GM18519 (cell line): ENCODE data around the gene BCL6B.

Source experiments
- ATAC-seq: cut with Tn5 transposase; IDR thresholded peaks from one replicate; pipeline ENCODE4 v1.9.1; 2021; ENCODE audit warnings: mild to moderate bottlenecking, moderate library complexity; ENCODE audit not compliant: unreplicated experiment, low FRiP score

BCL6B gene

GRCh38 chr17:7005716-7006115, 17.1 kb upstream of the BCL6B start:
- no peak for ATAC-seq

DNA sequence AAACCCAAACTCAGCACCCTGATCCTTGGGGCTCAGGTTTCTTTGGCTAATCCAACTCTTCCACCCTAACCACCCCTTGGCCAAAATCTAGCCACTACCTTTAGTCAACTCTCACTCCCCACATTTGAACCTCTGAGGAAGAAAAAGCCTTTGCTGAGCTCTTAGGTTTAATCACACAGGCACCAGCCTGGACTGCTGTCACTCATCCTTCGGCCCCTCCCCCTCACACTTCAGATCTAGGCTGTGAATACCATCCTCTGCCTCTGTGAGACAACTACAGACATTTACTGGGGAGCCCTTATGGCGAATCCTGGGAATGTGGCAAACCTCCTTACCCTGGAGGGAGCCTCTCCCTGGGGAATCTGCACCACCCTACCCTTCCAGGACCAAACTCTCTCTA, 15.7 kb upstream of the BCL6B start:
- no peak for ATAC-seq

DNA sequence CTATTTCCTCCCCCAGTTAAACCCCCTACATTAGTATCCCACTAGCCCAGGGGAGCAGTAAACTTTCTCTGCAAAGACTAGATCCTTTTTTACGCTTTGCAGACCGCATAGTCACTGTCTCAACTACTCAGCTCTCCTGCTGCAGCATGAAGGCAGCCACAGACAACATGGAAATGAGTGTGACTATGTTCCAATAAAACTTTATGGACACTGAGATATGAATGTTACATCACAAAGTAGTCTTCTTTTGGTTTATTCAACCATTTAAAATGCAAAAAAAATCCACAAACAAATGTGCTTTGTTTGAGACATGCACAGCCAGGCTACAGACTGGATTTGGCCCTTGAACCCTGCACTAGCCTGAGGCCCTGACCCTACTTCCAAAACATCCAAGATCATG, 12.3 kb upstream of the BCL6B start:
- ATAC-seq = no peak

- no peak for ATAC-seq
Measured at GRCh38 chr17:7011415-7011814, 11.4 kb upstream of the BCL6B start.

- ATAC-seq = no peak
Measured at GRCh38 chr17:7011942-7012254, 11.0 kb upstream of the BCL6B start.

DNA sequence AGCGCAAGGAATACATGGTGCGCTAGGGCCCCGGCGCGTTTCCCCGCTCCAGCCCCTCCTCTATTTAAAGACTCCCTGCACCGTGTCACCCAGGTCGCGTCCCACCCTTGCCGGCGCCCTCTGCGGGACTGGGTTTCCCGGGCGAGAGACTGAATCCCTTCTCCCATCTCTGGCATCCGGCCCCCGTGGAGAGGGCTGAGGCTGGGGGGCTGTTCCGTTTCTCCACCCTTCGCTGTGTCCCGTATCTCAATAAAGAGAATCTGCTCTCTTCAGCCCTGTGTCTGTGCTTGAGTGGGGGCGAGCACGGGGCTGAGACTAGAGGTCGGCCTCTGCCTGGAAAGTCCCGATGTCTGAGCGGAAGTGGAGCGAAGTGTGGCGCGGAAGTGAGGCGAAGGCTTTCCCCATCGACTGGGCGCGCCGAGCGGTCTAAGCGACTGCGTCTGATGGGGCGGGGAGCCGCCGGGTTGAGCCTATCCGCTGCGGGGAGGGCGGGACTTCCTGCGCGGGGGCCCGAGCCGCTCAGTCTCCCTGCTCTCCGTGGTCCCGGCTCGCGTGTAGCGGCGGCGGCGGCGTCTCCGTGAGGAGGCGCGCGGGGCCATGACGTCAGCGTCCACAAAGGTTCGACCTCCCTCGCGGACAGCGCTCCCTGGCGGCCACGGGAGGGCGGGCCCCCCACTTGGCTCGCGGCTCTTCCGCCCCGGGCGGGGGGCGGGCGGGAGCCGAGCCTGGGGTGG, 8.4 kb upstream of the BCL6B start:
- ATAC-seq = peak; percentile 66

DNA sequence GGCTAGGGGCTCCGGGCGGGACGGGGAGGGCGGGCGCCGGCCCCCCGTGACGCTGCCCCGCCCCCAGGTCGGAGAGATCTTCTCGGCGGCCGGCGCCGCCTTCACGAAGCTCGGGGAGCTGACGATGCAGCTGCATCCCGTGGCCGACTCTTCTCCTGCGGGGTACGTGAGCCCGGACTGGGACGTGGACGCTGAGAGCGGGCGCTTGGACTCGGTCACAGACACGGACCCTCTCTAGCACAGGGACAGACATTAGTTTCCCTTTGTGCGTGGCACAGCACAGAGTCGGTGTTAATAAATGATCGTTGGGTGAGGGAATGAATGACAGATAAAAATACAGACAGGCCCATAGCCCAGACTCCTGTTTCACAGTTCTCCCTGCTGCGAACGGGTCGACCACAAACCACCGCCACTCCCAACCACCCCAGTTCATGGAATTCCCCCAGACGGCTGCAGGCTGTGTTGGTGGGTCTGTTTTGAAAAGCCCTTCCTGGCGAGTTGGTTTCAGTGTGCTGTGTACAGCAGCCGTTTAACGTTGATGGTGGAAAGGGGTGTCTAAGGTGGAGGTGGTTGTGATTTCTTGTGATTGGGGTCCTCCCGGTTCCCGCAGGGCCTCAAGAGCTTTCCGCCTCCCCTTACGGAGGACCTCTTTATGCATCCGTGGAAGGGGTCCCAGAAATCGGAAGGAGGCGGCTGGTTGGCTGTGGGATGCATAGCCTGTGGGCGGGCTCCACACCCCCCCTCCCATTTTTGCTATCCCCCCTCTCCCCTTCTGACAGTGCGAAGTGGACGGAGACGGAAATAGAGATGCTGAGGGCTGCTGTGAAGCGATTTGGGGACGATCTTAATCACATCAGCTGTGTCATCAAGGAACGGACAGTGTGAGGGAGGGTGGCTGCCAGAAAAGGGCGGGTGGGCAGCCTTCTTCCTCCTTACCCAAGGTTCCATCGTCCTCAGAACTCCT, 7.6 kb upstream of the BCL6B start:
- ATAC-seq = peak; percentile 7

- no peak for ATAC-seq
Measured at GRCh38 chr17:7016418-7016817, 6.4 kb upstream of the BCL6B start.

DNA sequence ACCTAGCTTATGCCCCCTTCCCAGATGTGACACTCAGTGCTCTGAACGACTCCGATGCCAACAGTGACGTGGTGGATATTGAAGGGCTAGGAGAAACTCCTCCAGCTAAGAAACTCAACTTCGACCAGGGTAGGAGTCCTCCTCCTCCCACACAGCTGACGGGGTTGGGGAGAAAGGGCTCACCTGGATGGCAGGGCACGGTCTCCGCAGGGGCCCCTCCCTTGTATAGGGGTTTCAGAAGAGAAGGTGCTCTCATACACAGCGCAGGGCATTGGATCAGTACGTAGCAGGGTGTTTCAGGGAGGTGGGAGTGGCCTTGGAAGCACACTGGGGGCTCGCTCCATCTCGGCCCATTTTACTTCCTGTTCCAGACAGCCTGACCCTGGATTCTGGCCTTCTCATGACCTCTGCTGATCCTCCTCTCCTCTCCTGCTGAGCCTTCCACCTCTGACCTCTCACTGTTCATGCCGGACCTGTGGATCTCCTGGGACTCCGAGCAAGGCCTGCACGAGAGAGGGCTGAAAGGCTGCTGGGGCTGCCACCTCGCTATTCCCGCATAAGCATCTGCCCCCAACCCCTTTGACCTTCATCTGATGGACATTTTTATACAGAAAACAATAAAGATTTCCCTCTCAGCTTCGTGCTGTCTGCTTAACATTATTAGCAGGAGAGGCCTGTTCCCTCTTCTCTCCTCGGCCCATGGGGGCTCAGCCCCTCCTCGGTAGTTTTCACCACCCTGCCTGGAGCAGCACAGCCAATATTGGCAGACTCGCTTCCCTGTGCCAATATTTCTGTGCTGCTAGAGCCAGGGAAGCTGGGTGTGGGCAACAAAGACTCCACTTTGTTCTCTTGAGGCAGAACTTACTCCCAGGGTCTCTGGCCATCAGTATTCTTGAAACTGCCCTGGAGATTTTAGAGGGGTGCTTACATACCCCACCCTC, 5.7 kb upstream of the BCL6B start:
- ATAC-seq = no peak

DNA sequence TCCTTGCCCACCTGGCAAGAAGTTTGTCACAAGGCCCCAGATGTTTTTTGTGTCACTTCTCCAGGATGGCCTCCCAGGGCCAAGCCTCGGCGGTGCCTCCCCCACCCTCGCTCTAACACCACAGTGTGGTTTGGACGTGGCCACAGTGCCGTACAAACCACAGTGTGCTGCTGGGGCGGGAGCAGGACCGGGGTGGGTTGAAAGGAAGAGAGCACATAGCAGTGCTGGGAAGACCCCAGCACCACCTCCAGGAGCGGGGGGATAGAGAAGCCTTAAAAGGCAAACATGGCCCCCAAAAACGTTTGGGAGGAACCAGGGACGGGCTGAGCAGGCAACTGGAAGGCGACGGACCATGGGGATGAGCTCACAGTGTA, 5.0 kb upstream of the BCL6B start:
- ATAC-seq = no peak

DNA sequence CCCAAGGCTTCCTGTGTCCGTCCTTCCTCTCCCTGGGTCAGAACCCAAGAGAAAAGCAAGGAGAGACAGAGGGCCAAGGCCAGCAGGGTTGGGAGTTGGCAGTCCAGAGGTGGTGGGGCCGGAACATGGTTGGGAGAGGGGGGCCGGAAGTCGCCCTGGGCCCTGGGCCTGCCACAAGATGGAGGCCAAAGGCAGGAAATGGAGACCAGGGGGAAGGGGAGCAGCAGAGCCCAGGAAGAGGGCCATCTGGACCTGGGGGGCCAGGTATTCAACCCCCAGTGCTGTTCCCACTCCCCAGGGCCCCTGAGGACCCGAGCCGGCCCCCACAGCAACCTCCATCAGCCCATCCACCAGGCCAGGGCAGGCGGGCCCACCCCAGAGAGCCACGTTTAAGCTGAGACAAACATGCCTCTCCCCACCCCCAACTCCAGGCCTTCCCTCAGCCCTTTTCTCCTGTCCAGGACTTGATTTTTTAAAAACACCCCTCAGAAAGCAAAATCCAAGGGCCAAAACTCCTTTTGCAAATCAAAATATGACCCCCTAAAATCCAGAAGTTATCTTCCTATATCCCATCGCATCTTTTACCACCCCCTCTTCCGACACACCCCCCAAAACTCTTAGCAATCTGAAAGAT, 4.4 kb upstream of the BCL6B start:
- no peak for ATAC-seq

DNA sequence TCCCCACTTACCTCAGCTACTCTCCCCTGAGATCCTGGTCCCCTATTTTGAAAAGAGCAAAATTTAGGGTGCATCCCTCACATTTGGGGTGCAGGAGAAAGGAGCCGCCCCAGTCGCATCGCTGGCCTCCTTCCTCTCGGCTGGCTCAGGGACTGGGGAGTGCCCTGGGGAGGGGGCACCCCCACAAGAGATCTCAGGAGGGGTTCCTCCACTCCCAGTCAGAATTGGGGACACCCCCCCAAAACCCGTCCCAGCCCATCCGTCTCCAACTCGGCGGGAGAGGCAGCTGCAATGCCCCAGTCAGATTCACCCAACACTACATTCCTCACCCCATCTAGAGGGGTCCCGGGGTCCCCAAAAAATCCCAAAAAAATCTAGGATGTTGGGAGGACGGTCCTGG, 3.5 kb upstream of the BCL6B start:
- no peak for ATAC-seq

DNA sequence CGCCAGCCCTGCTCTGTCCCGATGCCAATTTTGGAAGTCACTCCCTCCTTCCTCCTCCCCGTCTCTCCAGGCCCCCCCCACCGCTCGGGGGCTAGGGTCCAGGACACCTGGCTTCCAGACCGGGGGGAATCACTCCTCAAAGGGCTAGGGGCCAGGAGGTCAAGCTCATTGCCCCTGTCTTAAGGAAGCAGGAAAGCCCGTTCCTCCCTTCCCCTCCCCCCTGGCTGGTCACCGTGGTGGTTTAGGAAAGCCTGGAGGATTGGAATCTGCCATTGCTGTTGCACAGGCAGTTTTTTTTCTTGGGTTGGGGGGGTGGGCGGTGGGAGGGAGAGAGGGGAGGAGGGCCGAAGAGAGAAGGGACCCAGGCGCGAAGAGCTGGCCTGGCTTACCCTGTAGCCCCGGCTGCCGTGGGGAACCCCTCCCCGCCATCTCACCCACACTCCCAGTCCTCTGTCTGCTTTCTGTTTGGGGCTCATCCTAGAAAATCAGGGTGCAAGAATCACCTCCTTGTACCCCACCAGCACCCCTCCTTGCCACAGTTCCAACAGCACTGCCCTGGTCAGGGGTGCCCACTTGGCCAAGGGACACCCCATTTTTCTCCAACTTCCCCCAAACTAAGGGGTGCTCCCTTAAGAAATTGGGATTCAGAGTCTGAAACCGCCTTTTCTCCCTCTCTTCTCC, 2.9 kb upstream of the BCL6B start:
- no peak for ATAC-seq

- no peak for ATAC-seq
Measured at GRCh38 chr17:7020894-7021664, 1.8 kb upstream of the BCL6B start.

GRCh38 chr17:7021993-7022778, 664 bp upstream of the BCL6B start:
- ATAC-seq = peak; percentile 63

DNA sequence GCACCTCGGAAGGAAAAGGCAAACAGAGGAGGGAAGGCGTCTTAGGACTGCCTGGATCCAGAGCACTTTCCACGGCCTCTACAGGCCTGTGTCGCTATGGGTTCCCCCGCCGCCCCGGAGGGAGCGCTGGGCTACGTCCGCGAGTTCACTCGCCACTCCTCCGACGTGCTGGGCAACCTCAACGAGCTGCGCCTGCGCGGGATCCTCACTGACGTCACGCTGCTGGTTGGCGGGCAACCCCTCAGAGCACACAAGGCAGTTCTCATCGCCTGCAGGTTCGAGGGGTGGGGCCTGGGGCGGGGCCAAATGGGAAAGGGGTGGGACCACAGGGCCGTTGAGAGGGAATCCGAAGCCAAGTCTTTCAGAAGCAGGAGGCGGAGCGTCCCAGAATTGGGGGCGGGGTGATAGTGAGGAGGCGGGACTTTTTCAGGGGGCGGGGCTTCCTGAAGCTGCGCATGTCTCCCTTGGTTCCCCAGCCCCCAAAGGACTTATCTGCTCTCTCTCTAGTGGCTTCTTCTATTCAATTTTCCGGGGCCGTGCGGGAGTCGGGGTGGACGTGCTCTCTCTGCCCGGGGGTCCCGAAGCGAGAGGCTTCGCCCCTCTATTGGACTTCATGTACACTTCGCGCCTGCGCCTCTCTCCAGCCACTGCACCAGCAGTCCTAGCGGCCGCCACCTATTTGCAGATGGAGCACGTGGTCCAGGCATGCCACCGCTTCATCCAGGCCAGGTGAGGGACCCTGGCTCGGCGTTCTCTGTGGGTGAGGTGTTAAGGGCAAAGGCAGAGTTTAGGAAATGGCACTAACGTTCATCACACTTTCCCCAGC, 939 bp downstream of the BCL6B start:
- ATAC-seq = no peak

DNA sequence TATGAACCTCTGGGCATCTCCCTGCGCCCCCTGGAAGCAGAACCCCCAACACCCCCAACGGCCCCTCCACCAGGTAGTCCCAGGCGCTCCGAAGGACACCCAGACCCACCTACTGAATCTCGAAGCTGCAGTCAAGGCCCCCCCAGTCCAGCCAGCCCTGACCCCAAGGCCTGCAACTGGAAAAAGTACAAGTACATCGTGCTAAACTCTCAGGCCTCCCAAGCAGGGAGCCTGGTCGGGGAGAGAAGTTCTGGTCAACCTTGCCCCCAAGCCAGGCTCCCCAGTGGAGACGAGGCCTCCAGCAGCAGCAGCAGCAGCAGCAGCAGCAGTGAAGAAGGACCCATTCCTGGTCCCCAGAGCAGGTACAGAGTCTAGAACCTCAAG, 1.5 kb downstream of the BCL6B start:
- ATAC-seq = no peak

DNA sequence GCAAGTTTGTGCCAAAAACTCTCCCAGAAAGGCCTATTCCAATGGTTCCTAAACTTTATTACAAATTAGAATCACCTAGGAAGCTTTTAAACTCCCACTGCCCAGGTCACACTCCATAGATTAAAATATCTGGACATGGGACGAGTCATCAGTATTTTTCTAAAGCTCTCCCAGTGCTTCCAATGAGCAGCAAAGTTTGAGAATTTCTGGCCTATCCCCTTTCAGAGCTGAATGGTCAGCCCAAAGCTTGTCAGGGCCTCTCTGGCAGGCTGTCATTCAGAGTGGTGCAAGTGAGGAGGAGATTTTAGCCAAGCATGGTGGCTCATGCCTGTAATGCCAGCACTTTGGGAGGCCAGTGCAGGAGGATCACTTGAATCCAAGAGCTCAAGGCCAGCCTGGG, 2.4 kb downstream of the BCL6B start:
- ATAC-seq = no peak
